GM18499 (cell line): ENCODE results near the gene LATS1.
"Not testable (repeated sequence)": the region's sequence is repeated elsewhere in the genome, so short reads cannot be mapped to it uniquely, and the experiment has no call there.

Experiments used
- ATAC-seq: cut with Tn5 transposase; IDR thresholded peaks from one replicate; pipeline ENCODE4 v1.9.1; 2021; ENCODE audit warnings: moderate number of reproducible peaks; ENCODE audit not compliant: insufficient read depth, unreplicated experiment

LATS1 gene

GRCh38 chr6:149729824-149730223 lies 11.9 kb upstream of the LATS1 start:
- no peak for ATAC-seq

GRCh38 chr6:149728499-149729234 lies 10.8 kb upstream of the LATS1 start:
- no peak for ATAC-seq

GRCh38 chr6:149727793-149728498 lies 10.0 kb upstream of the LATS1 start:
- no peak for ATAC-seq

GRCh38 chr6:149725785-149726184 lies 7.9 kb upstream of the LATS1 start:
- no peak for ATAC-seq

GRCh38 chr6:149723771-149724417 lies 6.0 kb upstream of the LATS1 start:
- no peak for ATAC-seq

GRCh38 chr6:149723262-149723661 lies 5.4 kb upstream of the LATS1 start:
- no peak for ATAC-seq

- no peak for ATAC-seq
Measured at GRCh38 chr6:149719531-149719930, 1.6 kb upstream of the LATS1 start.

- ATAC-seq: no peak
Measured at GRCh38 chr6:149717255-149717587, 680 bp downstream of the LATS1 start.

GRCh38 chr6:149716181-149716963 lies 1.5 kb downstream of the LATS1 start:
- ATAC-seq: no peak

- no peak for ATAC-seq
Measured at GRCh38 chr6:149714442-149714841, 3.5 kb downstream of the LATS1 start.

GRCh38 chr6:149711711-149712110 lies 6.2 kb downstream of the LATS1 start:
- ATAC-seq: no peak

- no peak for ATAC-seq
Measured at GRCh38 chr6:149701714-149702113, 16.2 kb downstream of the LATS1 start.

GRCh38 chr6:149699150-149699549 lies 18.8 kb downstream of the LATS1 start:
- no peak for ATAC-seq

- ATAC-seq: no peak
Measured at GRCh38 chr6:149698175-149698574, 19.7 kb downstream of the LATS1 start.

- ATAC-seq: no peak
Measured at GRCh38 chr6:149696901-149697300, 21.0 kb downstream of the LATS1 start.

- ATAC-seq: no peak
Measured at GRCh38 chr6:149694921-149695320, 23.0 kb downstream of the LATS1 start.

GRCh38 chr6:149691201-149691600 lies 26.7 kb downstream of the LATS1 start:
- no peak for ATAC-seq

GRCh38 chr6:149686230-149686629 lies 31.7 kb downstream of the LATS1 start:
- ATAC-seq: no peak

- no peak for ATAC-seq
Measured at GRCh38 chr6:149683256-149683859, 34.5 kb downstream of the LATS1 start.

- ATAC-seq: not testable (repeated sequence)
Measured at GRCh38 chr6:149681845-149682244, 36.1 kb downstream of the LATS1 start.
